ENCODE results near the gene BANF2.

- no peak for TF ChIP-seq POLR2A (IDR thresholded peaks at IDR 0.05)
- TF ChIP-seq, protein P1, sequence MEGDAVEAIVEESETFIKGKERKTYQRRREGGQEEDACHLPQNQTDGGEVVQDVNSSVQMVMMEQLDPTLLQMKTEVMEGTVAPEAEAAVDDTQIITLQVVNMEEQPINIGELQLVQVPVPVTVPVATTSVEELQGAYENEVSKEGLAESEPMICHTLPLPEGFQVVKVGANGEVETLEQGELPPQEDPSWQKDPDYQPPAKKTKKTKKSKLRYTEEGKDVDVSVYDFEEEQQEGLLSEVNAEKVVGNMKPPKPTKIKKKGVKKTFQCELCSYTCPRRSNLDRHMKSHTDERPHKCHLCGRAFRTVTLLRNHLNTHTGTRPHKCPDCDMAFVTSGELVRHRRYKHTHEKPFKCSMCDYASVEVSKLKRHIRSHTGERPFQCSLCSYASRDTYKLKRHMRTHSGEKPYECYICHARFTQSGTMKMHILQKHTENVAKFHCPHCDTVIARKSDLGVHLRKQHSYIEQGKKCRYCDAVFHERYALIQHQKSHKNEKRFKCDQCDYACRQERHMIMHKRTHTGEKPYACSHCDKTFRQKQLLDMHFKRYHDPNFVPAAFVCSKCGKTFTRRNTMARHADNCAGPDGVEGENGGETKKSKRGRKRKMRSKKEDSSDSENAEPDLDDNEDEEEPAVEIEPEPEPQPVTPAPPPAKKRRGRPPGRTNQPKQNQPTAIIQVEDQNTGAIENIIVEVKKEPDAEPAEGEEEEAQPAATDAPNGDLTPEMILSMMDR (IDR thresholded peaks at IDR 0.05), result no peak
Measured at GRCh38 chr20:17747431-17747846, 47.7 kb downstream of the BANF2 start.

All from ovary (tissue), 3 donors.